WTC11 (cell line): ENCODE measurements around the gene LRP4. TPM values are rescaled to one million over a fixed set of nuclear protein-coding genes. Genes with fewer than 3 reads are reported as not detected.

ENCODE experiments used
- ATAC-seq: fragments of 200-7000 bp; cut with Tn5 transposase; 2 replicates; pipeline ENCODE4 v1.10.0; 2021; ENCODE audit warnings: mild to moderate bottlenecking, moderate library complexity
- CTCF ChIA-PET: fragments of 300-600 bp; sonication (Branson Sonifier 250); formaldehyde crosslinking; loops from one replicate; lab custom pipeline; 2021; ENCODE audit warnings: antibody characterized with exemption; lab: Charles Lee
- POLR2A ChIA-PET: fragments of 350-600 bp; sonication (Branson Sonifier 250); formaldehyde crosslinking; loops from one replicate; lab custom pipeline; 2021; ENCODE audit warnings: antibody characterized with exemption; lab: Charles Lee
- DNase-seq: peaks from one replicate; pipeline ENCODE4 v3.0.0; 2021; ENCODE audit warnings: low spot score
- H3K27ac Mint-ChIP-seq: 2 replicates; pipeline ENCODE4 v1.8.0; 2021; ENCODE audit warnings: mixed read lengths
- H3K27me3 Mint-ChIP-seq: 2 replicates; pipeline ENCODE4 v1.8.0; 2021; ENCODE audit warnings: low read depth, mild to moderate bottlenecking, moderate library complexity, mixed read lengths
- H3K36me3 Mint-ChIP-seq: 2 replicates; pipeline ENCODE4 v1.8.0; 2021; ENCODE audit warnings: mixed read lengths
- H3K4me1 Mint-ChIP-seq: 2 replicates; pipeline ENCODE4 v1.8.0; 2022; ENCODE audit warnings: mixed read lengths
- H3K4me3 Mint-ChIP-seq: 2 replicates; pipeline ENCODE4 v1.8.0; 2021; ENCODE audit warnings: mild to moderate bottlenecking, moderate library complexity, mixed read lengths
- H3K9me3 Mint-ChIP-seq: 2 replicates; pipeline ENCODE4 v1.8.0; 2021; ENCODE audit warnings: mixed read lengths
- GABPB1 ChIP-seq: sonication (generic); formaldehyde crosslinking; IDR thresholded peaks from 2 replicates; pipeline ENCODE4 v1.8.1; 2023; ENCODE audit warnings: mild to moderate bottlenecking, missing genetic modification reagents
- JUN ChIP-seq: sonication (generic); formaldehyde crosslinking; IDR thresholded peaks from 2 replicates; pipeline ENCODE4 v1.8.0; 2023; ENCODE audit warnings: mild to moderate bottlenecking, missing genetic modification reagents
- MXD4 ChIP-seq: fragments of 250-450 bp; sonication (Bioruptor Pico); IDR thresholded peaks from 2 replicates; pipeline ENCODE4 v1.8.0; 2021; ENCODE audit warnings: mild to moderate bottlenecking, moderate library complexity, borderline replicate concordance
- NFE2L1 ChIP-seq: sonication (generic); formaldehyde crosslinking; IDR thresholded peaks from 2 replicates; pipeline ENCODE4 v1.8.1; 2023; ENCODE audit warnings: missing genetic modification reagents
- NR3C1 ChIP-seq: sonication (generic); formaldehyde crosslinking; conservative IDR thresholded peaks from 2 replicates; pipeline ENCODE4 v1.8.1; 2023; ENCODE audit warnings: low read depth, mild to moderate bottlenecking, missing genetic modification reagents
- OVOL2 ChIP-seq: fragments of 250-450 bp; sonication (Bioruptor Pico); IDR thresholded peaks from 2 replicates; pipeline ENCODE4 v1.9.0; 2021; ENCODE audit warnings: mild to moderate bottlenecking, borderline replicate concordance
- PRRX2 ChIP-seq: fragments of 250-450 bp; sonication (Bioruptor Pico); IDR thresholded peaks from 2 replicates; pipeline ENCODE4 v1.8.0; 2021; ENCODE audit warnings: mild to moderate bottlenecking
- RORB ChIP-seq: fragments of 250-450 bp; sonication (Bioruptor Pico); IDR thresholded peaks from 2 replicates; pipeline ENCODE4 v1.9.0; 2021; ENCODE audit warnings: mild to moderate bottlenecking
- SMAD4 ChIP-seq: sonication (generic); formaldehyde crosslinking; IDR thresholded peaks from 2 replicates; pipeline ENCODE4 v1.8.0; 2022; ENCODE audit warnings: mild to moderate bottlenecking, missing genetic modification reagents
- SOX15 ChIP-seq: fragments of 250-450 bp; sonication (Bioruptor Pico); IDR thresholded peaks from 2 replicates; pipeline ENCODE4 v1.9.0; 2021; ENCODE audit warnings: mild to moderate bottlenecking
- TCF7 ChIP-seq: sonication (generic); formaldehyde crosslinking; IDR thresholded peaks from 2 replicates; pipeline ENCODE4 v1.8.0; 2022; ENCODE audit warnings: mild to moderate bottlenecking, low read depth, missing genetic modification reagents, moderate library complexity
- ZNF121 ChIP-seq: sonication (generic); formaldehyde crosslinking; IDR thresholded peaks from 2 replicates; pipeline ENCODE4 v1.8.0; 2023; ENCODE audit warnings: missing genetic modification reagents
- ZNF219 ChIP-seq: sonication (generic); formaldehyde crosslinking; IDR thresholded peaks from 2 replicates; pipeline ENCODE4 v1.8.0; 2023; ENCODE audit warnings: missing genetic modification reagents, mild to moderate bottlenecking, borderline replicate concordance
- total RNA-seq: library from RNA; stranded (reverse); gene quantifications from 3 replicates; pipeline ENCODE4 v1.2.3, GENCODE V29; 2021
- TF ChIP-seq, protein P1 (sequence below): sonication (generic); formaldehyde crosslinking; IDR thresholded peaks from 2 replicates; pipeline ENCODE4 v1.8.0; 2023; ENCODE audit warnings: missing genetic modification reagents
- TF ChIP-seq, protein P2 (sequence below): fragments of 250-450 bp; sonication (Bioruptor Pico); IDR thresholded peaks from 2 replicates; pipeline ENCODE4 v1.8.0; 2021; ENCODE audit warnings: mild to moderate bottlenecking
- TF ChIP-seq, protein P3 (sequence below): fragments of 250-450 bp; sonication (Bioruptor Pico); IDR thresholded peaks from 2 replicates; pipeline ENCODE4 v1.9.0; 2021; ENCODE audit warnings: mild to moderate bottlenecking
- TF ChIP-seq, protein P4 (sequence below): sonication (generic); formaldehyde crosslinking; IDR thresholded peaks from 2 replicates; pipeline ENCODE4 v1.8.0; 2022; ENCODE audit warnings: mild to moderate bottlenecking, missing genetic modification reagents
- TF ChIP-seq, protein P5 (sequence below): sonication (generic); formaldehyde crosslinking; IDR thresholded peaks from 2 replicates; pipeline ENCODE4 v1.8.1; 2023; ENCODE audit warnings: mild to moderate bottlenecking, missing genetic modification reagents, moderate library complexity
- TF ChIP-seq, protein P6 (sequence below): fragments of 250-450 bp; sonication (Bioruptor Pico); IDR thresholded peaks from 2 replicates; pipeline ENCODE4 v1.9.0; 2021; ENCODE audit warnings: mild to moderate bottlenecking, borderline replicate concordance
- TF ChIP-seq, protein P7 (sequence below): sonication (generic); formaldehyde crosslinking; IDR thresholded peaks from 2 replicates; pipeline ENCODE4 v1.8.1; 2023; ENCODE audit warnings: mild to moderate bottlenecking, missing genetic modification reagents, moderate library complexity
- TF ChIP-seq, protein P8 (sequence below): fragments of 250-450 bp; sonication (Bioruptor Pico); IDR thresholded peaks from 2 replicates; pipeline ENCODE4 v2.1.2; 2022; ENCODE audit warnings: mild to moderate bottlenecking, moderate library complexity

LRP4 gene
- total RNA-seq, 1 experiment from 2014 or later, result 39.5 TPM

DNA sequence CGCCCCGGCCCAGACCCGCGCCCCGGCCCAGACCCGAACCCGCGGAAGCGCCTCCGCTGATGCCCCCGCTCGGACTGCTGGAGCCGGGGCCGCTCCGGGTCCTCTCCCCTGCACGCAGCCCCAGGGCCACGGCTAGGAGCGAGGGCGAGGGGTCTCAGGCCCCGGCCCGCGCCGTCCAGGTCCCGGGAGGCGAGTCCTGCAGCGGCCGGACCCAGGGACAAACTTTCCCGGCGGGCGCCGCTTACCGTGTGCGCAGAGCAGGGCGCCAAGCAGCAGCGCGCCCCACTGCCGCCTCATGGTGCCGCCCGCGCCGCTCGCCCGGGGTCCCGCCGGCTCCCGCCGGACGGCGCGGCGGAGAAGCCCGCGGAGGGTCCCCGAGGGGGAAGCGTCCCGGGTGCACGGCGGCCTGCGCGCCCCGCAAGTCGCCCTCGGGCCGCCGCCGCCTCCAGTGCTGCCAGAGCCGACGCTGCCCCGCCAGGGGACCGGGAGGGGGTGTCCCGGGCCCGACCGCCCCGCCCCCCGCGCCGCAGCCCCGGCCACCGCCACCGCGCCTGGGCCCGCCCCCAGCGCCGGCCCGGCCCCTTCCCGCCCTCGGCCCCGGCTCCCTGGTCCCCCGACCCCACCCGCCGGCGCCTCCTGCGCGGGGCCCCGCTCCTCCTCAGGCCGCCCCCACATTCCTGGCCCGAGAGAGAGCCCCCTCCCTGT, at the start of gene LRP4 (continued):
- no peak for TF ChIP-seq SMAD4 (CRISPR knock-in tag)
- TF ChIP-seq, protein P1, sequence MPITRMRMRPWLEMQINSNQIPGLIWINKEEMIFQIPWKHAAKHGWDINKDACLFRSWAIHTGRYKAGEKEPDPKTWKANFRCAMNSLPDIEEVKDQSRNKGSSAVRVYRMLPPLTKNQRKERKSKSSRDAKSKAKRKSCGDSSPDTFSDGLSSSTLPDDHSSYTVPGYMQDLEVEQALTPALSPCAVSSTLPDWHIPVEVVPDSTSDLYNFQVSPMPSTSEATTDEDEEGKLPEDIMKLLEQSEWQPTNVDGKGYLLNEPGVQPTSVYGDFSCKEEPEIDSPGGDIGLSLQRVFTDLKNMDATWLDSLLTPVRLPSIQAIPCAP (CRISPR knock-in tag), result no peak
- TF ChIP-seq ZNF219, result no peak
- TF ChIP-seq, protein P2, sequence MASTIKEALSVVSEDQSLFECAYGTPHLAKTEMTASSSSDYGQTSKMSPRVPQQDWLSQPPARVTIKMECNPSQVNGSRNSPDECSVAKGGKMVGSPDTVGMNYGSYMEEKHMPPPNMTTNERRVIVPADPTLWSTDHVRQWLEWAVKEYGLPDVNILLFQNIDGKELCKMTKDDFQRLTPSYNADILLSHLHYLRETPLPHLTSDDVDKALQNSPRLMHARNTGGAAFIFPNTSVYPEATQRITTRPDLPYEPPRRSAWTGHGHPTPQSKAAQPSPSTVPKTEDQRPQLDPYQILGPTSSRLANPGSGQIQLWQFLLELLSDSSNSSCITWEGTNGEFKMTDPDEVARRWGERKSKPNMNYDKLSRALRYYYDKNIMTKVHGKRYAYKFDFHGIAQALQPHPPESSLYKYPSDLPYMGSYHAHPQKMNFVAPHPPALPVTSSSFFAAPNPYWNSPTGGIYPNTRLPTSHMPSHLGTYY (CRISPR knock-in tag), result no peak
- no peak for TF ChIP-seq MXD4 (CRISPR knock-in tag)
- no peak for TF ChIP-seq JUN (CRISPR knock-in tag)
- TF ChIP-seq, all 79 proteins: peak for 3

DNA sequence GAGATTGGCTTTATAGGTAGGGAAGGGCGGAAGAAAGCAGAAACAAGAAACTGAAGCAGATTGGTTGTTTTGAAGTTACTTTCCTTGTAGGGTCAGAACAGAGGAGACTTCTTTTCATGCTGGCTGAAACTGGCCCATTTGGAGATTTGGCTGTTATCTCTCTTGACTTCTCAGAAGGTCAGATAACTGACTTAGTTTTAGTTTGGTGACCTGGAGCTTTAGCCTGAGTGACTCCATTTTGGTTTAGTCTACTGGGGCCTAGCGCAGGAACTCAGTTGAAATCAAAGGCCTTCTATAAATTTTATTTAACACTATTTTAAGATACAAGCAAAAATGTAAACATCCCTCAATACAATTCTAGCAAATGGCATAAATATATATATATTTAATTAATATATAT, 49.6 kb upstream of the LRP4 start:
- DNase-seq, result no peak
- ATAC-seq, result no peak
- Mint-ChIP-seq H3K9me3 (peaks cover 4% of the 10 kb centered on the region; the same call in 1 of the 2 replicates), H3K4me1 (peaks cover 2% of the 10 kb centered on the region; the same call in 1 of the 2 replicates), H3K4me3 (no peak overlapping the region), H3K36me3 (peaks cover 4% of the 10 kb centered on the region), H3K27me3 (no peaks in the 10 kb centered on the region), H3K27ac (no peak overlapping the region)
- POLR2A ChIA-PET, result no interaction called here
- CTCF ChIA-PET, result interaction anchor here (1.4 kb wide), 1 partner anchor 185 kb away, joined by 6 read pairs; no protein-coding TSS in a partner anchor
- TF ChIP-seq, protein P3, sequence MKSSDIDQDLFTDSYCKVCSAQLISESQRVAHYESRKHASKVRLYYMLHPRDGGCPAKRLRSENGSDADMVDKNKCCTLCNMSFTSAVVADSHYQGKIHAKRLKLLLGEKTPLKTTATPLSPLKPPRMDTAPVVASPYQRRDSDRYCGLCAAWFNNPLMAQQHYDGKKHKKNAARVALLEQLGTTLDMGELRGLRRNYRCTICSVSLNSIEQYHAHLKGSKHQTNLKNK, result no peak
- TF ChIP-seq SOX15 (CRISPR knock-in tag), result no peak
- no peak for TF ChIP-seq RORB (CRISPR knock-in tag)
- TF ChIP-seq TCF7 (CRISPR knock-in tag), result no peak
- TF ChIP-seq NFE2L1 (CRISPR knock-in tag), result no peak
- TF ChIP-seq, protein P4, sequence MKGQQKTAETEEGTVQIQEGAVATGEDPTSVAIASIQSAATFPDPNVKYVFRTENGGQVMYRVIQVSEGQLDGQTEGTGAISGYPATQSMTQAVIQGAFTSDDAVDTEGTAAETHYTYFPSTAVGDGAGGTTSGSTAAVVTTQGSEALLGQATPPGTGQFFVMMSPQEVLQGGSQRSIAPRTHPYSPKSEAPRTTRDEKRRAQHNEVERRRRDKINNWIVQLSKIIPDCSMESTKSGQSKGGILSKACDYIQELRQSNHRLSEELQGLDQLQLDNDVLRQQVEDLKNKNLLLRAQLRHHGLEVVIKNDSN (CRISPR knock-in tag), result no peak
- no peak for TF ChIP-seq ZNF121 (CRISPR knock-in tag)
- TF ChIP-seq PRRX2 (CRISPR knock-in tag), result no peak
- no peak for TF ChIP-seq NR3C1
- TF ChIP-seq, protein P5, sequence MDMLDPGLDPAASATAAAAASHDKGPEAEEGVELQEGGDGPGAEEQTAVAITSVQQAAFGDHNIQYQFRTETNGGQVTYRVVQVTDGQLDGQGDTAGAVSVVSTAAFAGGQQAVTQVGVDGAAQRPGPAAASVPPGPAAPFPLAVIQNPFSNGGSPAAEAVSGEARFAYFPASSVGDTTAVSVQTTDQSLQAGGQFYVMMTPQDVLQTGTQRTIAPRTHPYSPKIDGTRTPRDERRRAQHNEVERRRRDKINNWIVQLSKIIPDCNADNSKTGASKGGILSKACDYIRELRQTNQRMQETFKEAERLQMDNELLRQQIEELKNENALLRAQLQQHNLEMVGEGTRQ (CRISPR knock-in tag), result no peak
- TF ChIP-seq, protein P1 (CRISPR knock-in tag), result no peak
- TF ChIP-seq GABPB1 (CRISPR knock-in tag), result no peak
- TF ChIP-seq, protein P6, sequence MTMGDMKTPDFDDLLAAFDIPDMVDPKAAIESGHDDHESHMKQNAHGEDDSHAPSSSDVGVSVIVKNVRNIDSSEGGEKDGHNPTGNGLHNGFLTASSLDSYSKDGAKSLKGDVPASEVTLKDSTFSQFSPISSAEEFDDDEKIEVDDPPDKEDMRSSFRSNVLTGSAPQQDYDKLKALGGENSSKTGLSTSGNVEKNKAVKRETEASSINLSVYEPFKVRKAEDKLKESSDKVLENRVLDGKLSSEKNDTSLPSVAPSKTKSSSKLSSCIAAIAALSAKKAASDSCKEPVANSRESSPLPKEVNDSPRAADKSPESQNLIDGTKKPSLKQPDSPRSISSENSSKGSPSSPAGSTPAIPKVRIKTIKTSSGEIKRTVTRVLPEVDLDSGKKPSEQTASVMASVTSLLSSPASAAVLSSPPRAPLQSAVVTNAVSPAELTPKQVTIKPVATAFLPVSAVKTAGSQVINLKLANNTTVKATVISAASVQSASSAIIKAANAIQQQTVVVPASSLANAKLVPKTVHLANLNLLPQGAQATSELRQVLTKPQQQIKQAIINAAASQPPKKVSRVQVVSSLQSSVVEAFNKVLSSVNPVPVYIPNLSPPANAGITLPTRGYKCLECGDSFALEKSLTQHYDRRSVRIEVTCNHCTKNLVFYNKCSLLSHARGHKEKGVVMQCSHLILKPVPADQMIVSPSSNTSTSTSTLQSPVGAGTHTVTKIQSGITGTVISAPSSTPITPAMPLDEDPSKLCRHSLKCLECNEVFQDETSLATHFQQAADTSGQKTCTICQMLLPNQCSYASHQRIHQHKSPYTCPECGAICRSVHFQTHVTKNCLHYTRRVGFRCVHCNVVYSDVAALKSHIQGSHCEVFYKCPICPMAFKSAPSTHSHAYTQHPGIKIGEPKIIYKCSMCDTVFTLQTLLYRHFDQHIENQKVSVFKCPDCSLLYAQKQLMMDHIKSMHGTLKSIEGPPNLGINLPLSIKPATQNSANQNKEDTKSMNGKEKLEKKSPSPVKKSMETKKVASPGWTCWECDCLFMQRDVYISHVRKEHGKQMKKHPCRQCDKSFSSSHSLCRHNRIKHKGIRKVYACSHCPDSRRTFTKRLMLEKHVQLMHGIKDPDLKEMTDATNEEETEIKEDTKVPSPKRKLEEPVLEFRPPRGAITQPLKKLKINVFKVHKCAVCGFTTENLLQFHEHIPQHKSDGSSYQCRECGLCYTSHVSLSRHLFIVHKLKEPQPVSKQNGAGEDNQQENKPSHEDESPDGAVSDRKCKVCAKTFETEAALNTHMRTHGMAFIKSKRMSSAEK (CRISPR knock-in tag), result no peak
- no peak for TF ChIP-seq OVOL2
- TF ChIP-seq, protein P7, sequence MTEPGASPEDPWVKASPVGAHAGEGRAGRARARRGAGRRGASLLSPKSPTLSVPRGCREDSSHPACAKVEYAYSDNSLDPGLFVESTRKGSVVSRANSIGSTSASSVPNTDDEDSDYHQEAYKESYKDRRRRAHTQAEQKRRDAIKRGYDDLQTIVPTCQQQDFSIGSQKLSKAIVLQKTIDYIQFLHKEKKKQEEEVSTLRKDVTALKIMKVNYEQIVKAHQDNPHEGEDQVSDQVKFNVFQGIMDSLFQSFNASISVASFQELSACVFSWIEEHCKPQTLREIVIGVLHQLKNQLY (CRISPR knock-in tag), result no peak
- TF ChIP-seq MXD4 (CRISPR knock-in tag), result no peak
- TF ChIP-seq, protein P8, sequence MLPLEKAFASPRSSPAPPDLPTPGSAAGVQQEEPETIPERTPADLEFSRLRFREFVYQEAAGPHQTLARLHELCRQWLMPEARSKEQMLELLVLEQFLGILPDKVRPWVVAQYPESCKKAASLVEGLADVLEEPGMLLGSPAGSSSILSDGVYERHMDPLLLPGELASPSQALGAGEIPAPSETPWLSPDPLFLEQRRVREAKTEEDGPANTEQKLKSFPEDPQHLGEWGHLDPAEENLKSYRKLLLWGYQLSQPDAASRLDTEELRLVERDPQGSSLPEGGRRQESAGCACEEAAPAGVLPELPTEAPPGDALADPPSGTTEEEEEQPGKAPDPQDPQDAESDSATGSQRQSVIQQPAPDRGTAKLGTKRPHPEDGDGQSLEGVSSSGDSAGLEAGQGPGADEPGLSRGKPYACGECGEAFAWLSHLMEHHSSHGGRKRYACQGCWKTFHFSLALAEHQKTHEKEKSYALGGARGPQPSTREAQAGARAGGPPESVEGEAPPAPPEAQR (CRISPR knock-in tag), result no peak
